ENCODE data around the gene CD81.

GRCh38 chr11:2402106-2402505 is 25.0 kb downstream of the CD81 start:
- TF ChIP-seq POLR2A (IDR thresholded peaks at IDR 0.05) (no peak), CTCF (IDR thresholded peaks at IDR 0.05) (no peak), POLR2AphosphoS5 (IDR thresholded peaks at IDR 0.05) (no peak), EP300 (IDR thresholded peaks at IDR 0.05) (no peak)

All from upper lobe of left lung (tissue), 4 donors.